ENCODE data around the gene CRIP3.

CRIP3 gene

DNA sequence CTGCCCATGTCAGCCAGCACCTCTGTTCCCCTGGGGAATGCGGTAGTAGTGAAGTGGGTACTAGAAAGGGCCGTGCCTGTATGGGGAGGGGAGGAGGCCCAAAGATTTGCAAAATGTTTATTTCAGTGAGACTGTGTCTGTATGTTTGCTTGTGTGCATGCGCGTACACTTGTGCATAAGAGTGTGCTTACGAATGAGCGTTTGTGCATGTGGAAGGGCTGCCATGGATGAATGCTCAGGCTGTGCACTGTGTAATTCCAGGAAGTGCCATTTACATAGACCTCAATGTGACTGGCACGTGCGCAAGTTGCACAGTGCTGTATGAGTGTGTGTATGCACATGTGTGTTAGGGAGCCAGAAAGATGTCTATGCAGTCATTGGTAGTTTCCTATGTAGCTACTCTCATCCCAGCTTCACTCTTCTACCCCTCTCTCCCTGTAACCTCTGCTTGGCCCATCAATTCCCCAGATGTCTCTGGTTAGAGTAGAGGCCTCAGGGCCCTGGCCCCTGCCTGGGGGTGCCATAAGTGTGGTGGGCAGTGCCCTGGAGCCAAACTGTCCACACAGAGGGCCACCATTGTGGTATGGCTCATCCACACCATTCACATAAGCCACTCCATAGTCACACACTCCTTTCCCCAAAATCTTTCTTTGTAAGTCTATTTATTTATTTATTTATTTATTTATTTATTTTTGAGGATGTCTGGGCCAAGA lies 37.4 kb downstream of the CRIP3 start:
- DNase-seq, result no peak

GRCh38 chr6:43269273-43270007 lies 39.2 kb downstream of the CRIP3 start:
- peak; percentile 42 for DNase-seq

- no peak for DNase-seq
Measured at GRCh38 chr6:43268782-43269272, 39.8 kb downstream of the CRIP3 start.

GRCh38 chr6:43268355-43268700 lies 40.3 kb downstream of the CRIP3 start:
- no peak for DNase-seq

- DNase-seq, result no peak
Measured at GRCh38 chr6:43267619-43268354, 40.8 kb downstream of the CRIP3 start.

- no peak for DNase-seq
Measured at GRCh38 chr6:43265564-43265963, 43.1 kb downstream of the CRIP3 start.

DNA sequence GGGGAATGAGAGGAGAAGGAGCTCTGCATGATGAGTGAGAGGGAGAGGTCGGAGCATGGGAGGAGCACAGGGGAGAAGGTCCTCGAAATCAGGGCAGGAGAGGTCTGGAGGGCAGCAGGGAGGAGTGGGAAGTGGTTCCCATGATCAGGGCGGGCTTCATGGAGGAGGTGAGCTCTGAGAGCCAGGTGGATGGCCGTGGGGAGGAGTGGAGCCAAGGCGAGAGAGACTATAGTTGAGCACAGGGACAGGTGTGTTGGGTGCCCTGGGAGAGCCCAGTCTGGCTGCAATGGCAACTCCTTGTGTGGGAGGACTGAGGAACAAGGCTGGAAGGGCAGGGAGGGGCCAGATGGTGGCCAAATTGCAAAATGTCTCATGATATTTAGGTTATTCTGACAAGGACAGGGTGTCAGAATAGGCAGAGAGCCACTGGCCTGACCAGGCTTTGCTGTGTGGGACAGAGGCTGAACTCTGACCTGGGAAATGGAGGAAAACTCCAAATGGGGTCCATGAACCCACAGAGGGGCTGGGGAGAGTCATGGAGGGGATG lies 44.0 kb downstream of the CRIP3 start:
- no peak for DNase-seq

DNA sequence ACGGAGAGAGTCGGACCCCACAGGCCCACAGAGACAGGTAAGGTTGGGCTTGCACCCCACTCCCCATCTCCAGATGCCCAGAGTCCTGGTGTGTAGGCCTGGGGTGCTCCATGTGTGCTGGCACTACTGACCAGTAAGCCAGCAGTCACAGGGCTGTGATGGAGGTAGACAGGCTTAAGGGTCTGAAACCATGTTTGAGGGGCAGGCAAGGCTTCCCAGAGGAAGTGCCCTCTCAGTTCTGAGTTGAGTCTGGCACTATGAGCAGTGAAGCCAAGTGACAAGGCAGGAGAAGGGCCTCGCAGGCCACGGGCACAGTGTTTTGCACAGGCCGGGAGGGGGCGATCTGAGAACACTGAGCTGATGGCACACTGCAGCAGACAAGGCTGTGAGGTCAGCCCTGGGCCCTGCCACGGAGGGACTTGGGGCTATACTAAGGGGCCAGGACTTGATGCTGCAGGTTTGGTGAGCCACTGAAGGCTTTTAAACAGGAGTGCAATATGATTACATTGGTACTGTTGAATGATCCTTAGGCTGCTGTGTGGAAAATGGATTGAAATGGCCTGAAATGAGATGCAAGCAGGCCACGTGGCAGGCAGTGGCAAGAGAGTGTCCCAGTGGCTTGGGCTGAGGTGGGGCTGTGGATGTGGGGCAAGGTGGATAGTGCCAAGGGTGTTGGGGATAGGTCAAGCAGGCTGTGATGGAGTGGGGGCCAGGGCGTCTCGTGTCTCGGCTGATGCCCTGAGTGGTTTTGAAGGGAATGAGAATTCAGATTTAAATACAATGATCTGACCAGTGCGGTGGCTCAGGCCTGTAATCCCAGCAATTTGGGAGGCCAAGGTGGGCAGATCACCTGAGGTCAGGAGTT lies 45.1 kb downstream of the CRIP3 start:
- peak; percentile 80 for DNase-seq

GRCh38 chr6:43262780-43263313 lies 45.8 kb downstream of the CRIP3 start:
- no peak for DNase-seq

- no peak for DNase-seq
Measured at GRCh38 chr6:43262000-43262779, 46.4 kb downstream of the CRIP3 start.

DNA sequence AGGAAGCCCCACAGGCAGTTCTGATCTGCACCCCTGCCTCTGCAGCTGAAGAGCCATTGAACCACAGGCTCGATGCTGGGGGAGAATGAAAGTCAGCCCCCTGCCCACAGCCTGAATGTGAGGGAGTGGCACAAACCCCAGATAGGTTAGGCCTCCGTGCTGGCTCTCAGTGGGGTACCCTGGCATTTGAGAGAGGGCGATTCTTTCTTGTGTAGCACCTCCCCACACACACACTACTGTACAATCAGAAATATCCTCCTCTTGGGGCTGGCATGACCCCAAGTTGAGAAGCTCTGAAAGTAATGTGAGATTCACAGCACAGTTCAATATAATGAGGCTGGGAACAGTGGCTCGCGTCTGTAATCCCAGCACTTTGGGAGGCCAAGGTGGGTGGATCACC lies 47.4 kb downstream of the CRIP3 start:
- DNase-seq, result no peak

- peak; percentile 33 for DNase-seq
Measured at GRCh38 chr6:43260791-43261190, 47.8 kb downstream of the CRIP3 start.

DNA sequence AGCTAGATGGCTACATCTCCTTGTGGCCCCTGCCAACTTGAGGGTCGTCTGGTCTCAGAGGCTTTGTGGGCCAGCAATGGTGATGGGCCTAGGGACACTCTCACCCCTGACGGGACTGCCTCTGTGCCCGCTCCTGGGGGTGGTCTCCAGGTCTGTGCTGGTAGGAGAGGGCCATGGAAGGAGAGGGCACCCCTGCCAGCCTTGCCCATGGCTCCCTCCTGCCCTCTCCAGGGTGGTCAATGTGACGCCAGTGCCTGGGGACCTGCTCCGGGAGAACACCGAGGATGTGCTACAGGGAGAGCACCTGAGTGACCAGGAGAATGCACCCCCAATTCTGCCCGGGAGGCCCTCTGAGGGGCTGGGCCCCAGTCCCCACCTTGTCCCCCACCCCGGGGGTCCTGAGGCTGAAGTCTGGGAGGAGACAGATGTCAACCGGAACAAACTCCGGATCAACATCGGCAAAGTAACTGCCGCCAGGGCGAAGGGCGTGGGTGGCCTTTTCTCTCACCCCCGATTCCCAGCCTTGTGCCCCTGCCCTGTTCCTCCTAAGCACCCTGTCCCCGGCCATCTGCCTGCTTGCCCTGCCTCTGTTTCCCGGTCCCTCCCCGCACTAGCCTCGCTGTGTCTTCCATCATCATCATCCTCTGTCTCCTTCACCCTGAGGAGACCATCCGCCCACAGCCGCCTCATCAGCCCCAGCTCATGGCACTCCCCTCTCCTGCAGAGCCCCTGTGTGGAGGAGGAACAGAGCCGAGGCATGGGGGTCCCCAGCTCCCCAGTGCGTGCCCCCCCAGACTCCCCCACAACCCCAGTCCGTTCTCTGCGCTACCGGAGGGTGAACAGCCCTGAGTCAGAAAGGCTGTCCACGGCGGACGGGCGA lies 49.6 kb downstream of the CRIP3 start:
- no peak for DNase-seq

- no peak for DNase-seq
Measured at GRCh38 chr6:43258180-43258579, 50.4 kb downstream of the CRIP3 start.

GRCh38 chr6:43257367-43258145 lies 51.1 kb downstream of the CRIP3 start:
- DNase-seq, result no peak

GRCh38 chr6:43256670-43257366 lies 51.8 kb downstream of the CRIP3 start:
- no peak for DNase-seq

Data from eye (tissue), 1 donor.